ENCODE measurements around the gene CCDC86. TPM values are rescaled to one million over a fixed set of nuclear protein-coding genes. Genes with fewer than 3 reads are reported as not detected.

The CCDC86 gene
- total RNA-seq, 2 experiments from 2014 or later, result 8.0 to 9.0 TPM

- TF ChIP-seq, protein P1, sequence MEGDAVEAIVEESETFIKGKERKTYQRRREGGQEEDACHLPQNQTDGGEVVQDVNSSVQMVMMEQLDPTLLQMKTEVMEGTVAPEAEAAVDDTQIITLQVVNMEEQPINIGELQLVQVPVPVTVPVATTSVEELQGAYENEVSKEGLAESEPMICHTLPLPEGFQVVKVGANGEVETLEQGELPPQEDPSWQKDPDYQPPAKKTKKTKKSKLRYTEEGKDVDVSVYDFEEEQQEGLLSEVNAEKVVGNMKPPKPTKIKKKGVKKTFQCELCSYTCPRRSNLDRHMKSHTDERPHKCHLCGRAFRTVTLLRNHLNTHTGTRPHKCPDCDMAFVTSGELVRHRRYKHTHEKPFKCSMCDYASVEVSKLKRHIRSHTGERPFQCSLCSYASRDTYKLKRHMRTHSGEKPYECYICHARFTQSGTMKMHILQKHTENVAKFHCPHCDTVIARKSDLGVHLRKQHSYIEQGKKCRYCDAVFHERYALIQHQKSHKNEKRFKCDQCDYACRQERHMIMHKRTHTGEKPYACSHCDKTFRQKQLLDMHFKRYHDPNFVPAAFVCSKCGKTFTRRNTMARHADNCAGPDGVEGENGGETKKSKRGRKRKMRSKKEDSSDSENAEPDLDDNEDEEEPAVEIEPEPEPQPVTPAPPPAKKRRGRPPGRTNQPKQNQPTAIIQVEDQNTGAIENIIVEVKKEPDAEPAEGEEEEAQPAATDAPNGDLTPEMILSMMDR (IDR thresholded peaks at IDR 0.05), result no peak
- H3K27me3 Mint-ChIP-seq, result no peaks in the 10 kb centered on the region
- ChIA-PET CTCF (interaction anchor here (1.8 kb wide), 1 partner anchor 10 kb away, joined by 4 read pairs; no protein-coding TSS in a partner anchor), POLR2A (interaction anchor here (1.4 kb wide), 1 partner anchor 19 kb away, joined by 3 read pairs; no protein-coding TSS in a partner anchor)
- H3K36me3 ChIP-seq (ENCODE audit: insufficient read depth, low read length), result peaks cover 42% of the 10 kb centered on the region
- DNase-seq, result no peak
- no peaks in the 10 kb centered on the region for H3K9me3 ChIP-seq (ENCODE audit: control insufficient read depth in 1 of 2, insufficient read depth in 1 of 2, low read length in 2 of 2)
- no peak overlapping the region for H3K27ac Mint-ChIP-seq
- H3K9me3 Mint-ChIP-seq, result no peaks in the 10 kb centered on the region
- no peak overlapping the region for H3K4me3 Mint-ChIP-seq
- H3K4me1 Mint-ChIP-seq (ENCODE audit: low read depth), result peaks cover 6% of the 10 kb centered on the region
- H3K36me3 Mint-ChIP-seq (ENCODE audit: low read depth), result peaks cover 67% of the 10 kb centered on the region
- H3K4me1 ChIP-seq (ENCODE audit: insufficient read depth, low read length), result no peaks in the 10 kb centered on the region
- intact Hi-C loops (cut with DNase I, micrococcal nuclease), result loop anchor here in 1 of 2 experiments (5.0 kb wide), 1 partner anchor 113 kb away; no protein-coding TSS in a partner anchor
- no peak overlapping the region for H3K4me3 ChIP-seq (ENCODE audit: low read length)
- H3K27ac ChIP-seq (ENCODE audit: low read depth in 1 of 2, low read length in 2 of 2), result no peak overlapping the region
- H3K27me3 ChIP-seq (ENCODE audit: control insufficient read depth in 1 of 2, insufficient read depth in 2 of 2, low read length in 2 of 2), result no peaks in the 10 kb centered on the region
- no peak for ATAC-seq (ENCODE audit: poor library complexity)
These were observed 48.0 kb downstream of the CCDC86 start for GRCh38 chr11:60889869-60890311.

DNA sequence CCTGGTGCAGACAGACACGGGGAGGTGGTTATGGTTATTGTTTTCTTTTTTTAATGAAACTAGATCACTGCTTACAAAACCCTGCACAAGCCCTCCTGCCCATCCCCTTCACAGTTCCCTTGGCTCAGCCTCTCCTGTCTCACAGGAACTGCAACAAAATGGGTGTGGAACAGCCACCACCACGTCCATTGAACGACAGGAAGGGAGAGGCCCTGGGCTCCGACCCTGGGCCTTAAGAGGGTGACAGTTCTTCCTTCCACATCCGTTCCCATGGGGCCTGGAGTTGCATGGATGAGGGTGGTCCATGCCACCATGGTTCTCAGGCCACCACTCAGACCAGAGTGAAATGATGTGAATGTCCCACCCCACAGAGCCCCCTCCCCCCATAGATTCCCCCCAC, 48.8 kb downstream of the CCDC86 start:
- POLR2A ChIA-PET, result interaction anchor here (1.4 kb wide), 1 partner anchor 19 kb away, joined by 3 read pairs; no protein-coding TSS in a partner anchor
- H3K27ac ChIP-seq (ENCODE audit: low read depth in 1 of 2, low read length in 2 of 2), result no peak overlapping the region

GRCh38 chr11:60891103-60891741, 49.3 kb downstream of the CCDC86 start:
- Mint-ChIP-seq H3K27me3 (no peaks in the 10 kb centered on the region), H3K9me3 (no peaks in the 10 kb centered on the region), H3K4me3 (no peak overlapping the region), H3K36me3 (ENCODE audit: low read depth) (peaks cover 75% of the 10 kb centered on the region), H3K27ac (no peak overlapping the region), H3K4me1 (ENCODE audit: low read depth) (peaks cover 6% of the 10 kb centered on the region)
- TF ChIP-seq, protein P1 (IDR thresholded peaks at IDR 0.05), result no peak
- Histone ChIP-seq H3K27me3 (ENCODE audit: control insufficient read depth in 1 of 2, insufficient read depth in 2 of 2, low read length in 2 of 2) (no peaks in the 10 kb centered on the region), H3K4me3 (ENCODE audit: low read length) (no peak overlapping the region), H3K36me3 (ENCODE audit: insufficient read depth, low read length) (peaks cover 56% of the 10 kb centered on the region), H3K4me1 (ENCODE audit: insufficient read depth, low read length) (no peaks in the 10 kb centered on the region), H3K27ac (ENCODE audit: low read depth in 1 of 2, low read length in 2 of 2) (no peak overlapping the region), H3K9me3 (ENCODE audit: control insufficient read depth in 1 of 2, insufficient read depth in 1 of 2, low read length in 2 of 2) (no peaks in the 10 kb centered on the region)
- ChIA-PET POLR2A (interaction anchor here (1.4 kb wide), 1 partner anchor 20 kb away, joined by 3 read pairs; no protein-coding TSS in a partner anchor), CTCF (interaction anchor here (1.8 kb wide), 1 partner anchor 8 kb away, joined by 4 read pairs; no protein-coding TSS in a partner anchor)
- intact Hi-C loops (cut with DNase I, micrococcal nuclease), result loop anchor here in 1 of 2 experiments (5.0 kb wide), 1 partner anchor 114 kb away; no protein-coding TSS in a partner anchor
- DNase-seq (no peak), ATAC-seq (ENCODE audit: poor library complexity) (no peak)

More for the DNA sequence above, 48.8 kb downstream of the CCDC86 start:
- Mint-ChIP-seq H3K36me3 (ENCODE audit: low read depth) (peaks cover 70% of the 10 kb centered on the region), H3K9me3 (no peaks in the 10 kb centered on the region), H3K4me3 (no peak overlapping the region), H3K27me3 (no peaks in the 10 kb centered on the region), H3K27ac (no peak overlapping the region), H3K4me1 (ENCODE audit: low read depth) (peaks cover 6% of the 10 kb centered on the region)
- TF ChIP-seq, protein P1 (IDR thresholded peaks at IDR 0.05), result no peak
- intact Hi-C loops (cut with DNase I, micrococcal nuclease), result loop anchor here in 1 of 2 experiments (5.0 kb wide), 1 partner anchor 113 kb away; no protein-coding TSS in a partner anchor
- ATAC-seq (ENCODE audit: poor library complexity) (no peak), DNase-seq (no peak)
- H3K27me3 ChIP-seq (ENCODE audit: control insufficient read depth in 1 of 2, insufficient read depth in 2 of 2, low read length in 2 of 2), result no peaks in the 10 kb centered on the region
- CTCF ChIA-PET, result interaction anchor here (1.8 kb wide), 1 partner anchor 9 kb away, joined by 4 read pairs; no protein-coding TSS in a partner anchor
- no peak overlapping the region for H3K4me3 ChIP-seq (ENCODE audit: low read length)
- no peaks in the 10 kb centered on the region for H3K9me3 ChIP-seq (ENCODE audit: control insufficient read depth in 1 of 2, insufficient read depth in 1 of 2, low read length in 2 of 2)
- H3K4me1 ChIP-seq (ENCODE audit: insufficient read depth, low read length), result no peaks in the 10 kb centered on the region
- H3K36me3 ChIP-seq (ENCODE audit: insufficient read depth, low read length), result peaks cover 51% of the 10 kb centered on the region

Data from CD4-positive, alpha-beta T cell (primary cell).